ENCODE measurements around the gene SLC25A38.
A peak's percentile ranks its signal among the peaks of the same experiment; 100 is the strongest.
"Not testable (repeated sequence)": the region's sequence is repeated elsewhere in the genome, so short reads cannot be mapped to it uniquely, and the experiment has no call there.

Gene SLC25A38

DNA sequence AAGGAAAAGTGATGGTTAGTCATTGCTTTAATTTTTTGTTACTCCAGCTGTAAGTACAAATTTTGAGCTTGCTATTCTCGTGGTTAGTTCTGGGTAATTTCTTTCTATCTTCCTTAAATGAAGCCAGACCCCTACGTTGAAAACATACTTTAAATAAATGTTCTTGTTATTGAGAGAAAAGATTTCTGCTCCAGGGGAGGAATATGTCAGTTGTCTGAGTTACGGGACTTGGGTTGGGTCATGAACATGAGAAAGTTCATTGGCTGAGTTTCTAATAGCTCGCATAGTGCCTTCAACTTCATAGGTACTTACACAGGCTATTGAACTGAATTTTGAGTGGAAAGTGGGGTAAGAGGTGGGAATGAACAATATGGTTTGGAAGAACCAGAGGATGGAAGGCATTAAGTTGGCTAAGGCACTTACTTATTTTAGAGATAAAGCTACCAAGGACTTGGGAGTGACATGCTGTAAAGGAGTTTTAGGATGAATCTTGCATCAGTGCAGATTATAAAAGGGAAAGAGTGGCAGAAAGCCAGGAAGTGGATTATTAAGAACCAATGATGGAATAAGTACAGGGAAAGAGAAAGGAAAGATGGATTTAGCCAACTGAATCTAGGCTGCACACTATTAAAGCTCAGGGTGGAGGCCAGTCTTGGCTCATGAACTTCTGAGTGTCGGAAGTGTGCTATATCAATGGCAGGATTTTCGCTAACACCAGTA lies 24.8 kb downstream of the SLC25A38 start:
- peak; percentile 8 for DNase-seq (ENCODE audit: low read depth)

DNA sequence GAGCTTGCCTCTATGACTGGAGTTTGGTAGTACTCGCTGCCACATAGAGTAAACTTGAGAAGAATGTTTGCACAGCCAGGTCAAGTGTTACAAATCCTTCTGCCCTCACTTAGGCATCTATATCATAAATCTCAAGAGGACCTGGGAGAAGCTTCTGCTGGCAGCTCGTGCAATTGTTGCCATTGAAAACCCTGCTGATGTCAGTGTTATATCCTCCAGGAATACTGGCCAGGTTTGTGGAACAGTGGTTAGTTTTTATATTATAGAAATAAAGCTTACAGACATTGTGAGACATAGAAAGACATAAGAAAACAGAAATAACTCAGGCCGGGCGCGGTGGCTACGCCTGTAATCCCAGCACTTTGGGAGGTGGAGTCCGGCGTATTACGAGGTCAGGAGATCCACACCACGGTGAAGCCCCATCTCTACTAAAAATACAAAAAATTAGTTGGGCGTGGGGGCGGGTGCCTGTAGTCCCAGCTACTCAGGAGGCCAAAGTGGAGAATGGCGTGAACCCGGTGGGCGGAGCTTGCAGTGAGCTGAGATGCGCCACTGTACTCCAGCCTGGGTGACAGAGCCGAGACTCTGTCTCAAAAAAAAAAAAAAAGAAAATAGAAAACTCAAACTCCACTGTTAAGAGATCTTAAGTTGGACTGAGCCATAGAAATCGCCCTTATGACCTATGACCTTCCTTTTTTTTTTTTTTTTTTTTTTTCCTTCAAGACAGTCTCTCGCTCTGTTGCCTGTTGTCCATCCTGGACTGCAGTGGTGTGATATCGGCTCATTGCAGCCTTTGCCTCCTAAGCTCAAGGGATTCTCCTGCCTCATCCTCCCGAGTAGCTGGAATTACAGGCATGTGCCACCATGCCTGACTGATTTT lies 25.6 kb downstream of the SLC25A38 start:
- no peak for DNase-seq (ENCODE audit: low read depth)

DNA sequence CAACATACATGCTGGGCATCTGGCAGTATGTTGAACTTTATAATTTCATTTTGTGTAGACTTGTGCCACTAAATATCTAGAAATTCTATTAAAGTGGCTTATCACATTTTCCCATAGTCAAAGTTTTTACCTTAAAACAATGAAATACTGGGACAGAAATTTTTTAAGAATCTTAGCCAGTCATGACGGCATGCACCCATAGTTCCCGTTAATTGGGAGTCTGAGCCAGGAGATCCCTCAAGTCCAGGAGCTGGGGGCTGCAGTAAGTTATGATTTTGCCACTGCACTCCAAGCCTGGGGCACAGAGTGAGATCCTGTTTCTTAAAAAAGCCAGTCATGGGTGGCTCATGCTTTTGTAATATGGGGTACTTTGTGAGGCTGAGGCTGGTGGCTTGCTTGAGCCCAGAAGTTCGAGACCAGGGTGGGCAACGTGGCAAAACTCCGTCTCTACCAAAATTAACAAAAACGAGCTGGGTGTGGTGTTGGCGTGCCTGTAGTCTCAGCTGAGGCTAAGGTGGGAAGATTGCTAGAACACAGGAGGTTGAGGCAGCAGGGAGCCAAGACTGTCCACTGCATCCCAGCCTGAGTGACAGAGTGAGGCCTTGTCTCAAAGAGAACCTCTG lies 26.5 kb downstream of the SLC25A38 start:
- no peak for DNase-seq (ENCODE audit: low read depth)

GRCh38 chr3:39410893-39411292 lies 27.7 kb downstream of the SLC25A38 start:
- DNase-seq (ENCODE audit: low read depth) = no peak

DNA sequence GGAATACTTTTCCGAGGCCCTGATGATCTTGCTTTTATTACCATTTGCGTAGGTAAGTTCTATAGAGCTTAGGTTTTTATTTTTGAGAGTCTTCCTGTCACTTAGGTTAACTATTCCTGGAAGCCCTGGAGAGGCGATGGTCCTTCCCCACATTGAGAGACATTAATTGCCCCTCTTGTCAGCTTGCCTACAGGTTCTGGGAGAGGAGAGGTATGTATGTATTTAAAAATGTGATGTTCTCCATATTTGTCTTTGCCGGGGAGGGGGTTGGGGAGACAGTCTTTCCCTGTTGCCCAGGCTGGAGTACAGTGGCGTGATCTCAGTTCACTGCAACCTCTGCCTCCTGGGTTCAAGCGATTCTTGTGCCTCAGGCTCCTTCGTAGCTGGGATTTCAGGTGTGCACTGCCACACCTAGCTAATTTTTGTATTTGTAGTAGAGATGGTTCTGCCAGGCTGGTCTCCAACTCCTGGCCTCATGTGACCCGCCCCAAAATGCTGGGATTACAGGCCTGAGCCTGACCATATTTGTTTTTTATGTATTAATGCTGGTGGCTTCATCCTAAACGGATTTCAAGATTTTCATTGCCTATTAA lies 29.6 kb downstream of the SLC25A38 start:
- no peak for DNase-seq (ENCODE audit: low read depth)

- peak; percentile 32 for DNase-seq (ENCODE audit: low read depth)
Observed at GRCh38 chr3:39413691-39414420, 30.7 kb downstream of the SLC25A38 start.

GRCh38 chr3:39414421-39414907 lies 31.3 kb downstream of the SLC25A38 start:
- peak; percentile 6 for DNase-seq (ENCODE audit: low read depth)

GRCh38 chr3:39415302-39415701 lies 32.1 kb downstream of the SLC25A38 start:
- not testable (repeated sequence) for DNase-seq (ENCODE audit: low read depth)

- no peak for DNase-seq (ENCODE audit: low read depth)
Observed at GRCh38 chr3:39415983-39416382, 32.8 kb downstream of the SLC25A38 start.

- not testable (repeated sequence) for DNase-seq (ENCODE audit: low read depth)
Observed at GRCh38 chr3:39416998-39417397, 33.8 kb downstream of the SLC25A38 start.

- DNase-seq (ENCODE audit: low read depth) = not testable (repeated sequence)
Observed at GRCh38 chr3:39418556-39419225, 35.5 kb downstream of the SLC25A38 start.

- DNase-seq (ENCODE audit: low read depth) = no peak
Observed at GRCh38 chr3:39419742-39420315, 36.7 kb downstream of the SLC25A38 start.

- no peak for DNase-seq (ENCODE audit: low read depth)
Observed at GRCh38 chr3:39420543-39420942, 37.4 kb downstream of the SLC25A38 start.

DNA sequence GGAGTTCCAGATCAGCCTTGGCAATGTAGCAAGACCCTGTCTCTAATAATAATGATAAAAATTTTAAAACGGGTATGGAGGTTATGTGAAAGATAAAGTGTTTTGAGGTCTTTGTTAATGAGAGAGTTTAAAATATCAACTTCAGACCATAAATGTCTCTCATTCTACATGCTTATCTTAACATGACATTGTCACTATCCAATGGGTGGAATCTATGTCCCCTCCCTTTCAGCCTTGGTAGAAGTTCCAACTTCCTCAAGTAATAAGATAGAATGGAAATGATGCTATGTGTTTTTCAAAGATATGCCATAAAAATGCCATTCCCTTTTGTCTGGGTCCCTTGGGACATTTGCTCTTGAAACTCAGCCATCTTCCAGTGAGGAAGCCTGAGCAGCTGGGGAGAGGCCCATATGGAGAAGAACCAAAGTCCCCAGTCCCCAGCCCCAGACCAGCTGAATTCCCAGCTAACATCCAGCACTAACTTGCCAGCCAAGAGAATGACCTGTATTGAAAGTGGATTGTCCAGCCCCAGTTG lies 40.3 kb downstream of the SLC25A38 start:
- DNase-seq (ENCODE audit: low read depth) = no peak

DNA sequence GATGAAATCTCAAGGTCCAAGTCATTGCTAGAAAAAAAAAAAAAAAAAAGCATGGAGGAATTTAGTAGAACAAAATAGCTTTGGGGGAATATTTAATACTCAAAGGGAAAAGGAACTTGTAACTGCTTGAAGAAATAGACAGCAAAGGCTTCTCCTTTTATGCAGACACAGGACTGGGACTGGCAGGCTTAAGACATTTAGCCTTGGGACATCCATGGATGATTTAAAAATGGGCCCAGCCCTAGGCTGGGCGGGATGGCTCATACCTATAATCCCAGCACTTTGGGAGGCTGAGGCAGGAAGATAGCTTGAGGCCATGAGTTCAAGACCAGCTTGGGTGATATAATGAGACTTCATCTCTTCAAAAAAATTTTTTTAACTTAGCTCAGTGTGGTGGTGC lies 43.1 kb downstream of the SLC25A38 start:
- DNase-seq (ENCODE audit: low read depth) = no peak

GRCh38 chr3:39427506-39427905 lies 44.3 kb downstream of the SLC25A38 start:
- no peak for DNase-seq (ENCODE audit: low read depth)

- DNase-seq (ENCODE audit: low read depth) = no peak
Observed at GRCh38 chr3:39428745-39429201, 45.6 kb downstream of the SLC25A38 start.

DNA sequence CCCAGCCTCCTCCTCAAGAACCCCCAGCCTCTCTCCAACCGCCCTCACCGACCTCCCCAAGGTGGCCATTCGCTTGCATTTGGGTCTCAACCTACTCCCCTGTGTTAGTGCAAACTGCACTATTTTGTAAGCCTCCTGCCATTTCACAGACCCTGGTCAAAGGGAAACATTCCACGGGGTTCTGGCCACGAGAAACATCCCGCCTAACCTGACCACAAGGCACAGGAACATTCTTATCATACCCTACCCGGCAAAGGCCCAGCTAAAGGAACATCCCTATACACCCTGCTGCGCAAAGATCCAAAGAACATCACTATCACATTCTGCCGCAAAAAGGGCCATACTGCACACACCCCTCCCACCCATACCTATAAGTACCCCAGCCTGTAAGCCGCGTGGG lies 46.3 kb downstream of the SLC25A38 start:
- no peak for DNase-seq (ENCODE audit: low read depth)

GRCh38 chr3:39432342-39432741 lies 49.2 kb downstream of the SLC25A38 start:
- DNase-seq (ENCODE audit: low read depth) = no peak

DNA sequence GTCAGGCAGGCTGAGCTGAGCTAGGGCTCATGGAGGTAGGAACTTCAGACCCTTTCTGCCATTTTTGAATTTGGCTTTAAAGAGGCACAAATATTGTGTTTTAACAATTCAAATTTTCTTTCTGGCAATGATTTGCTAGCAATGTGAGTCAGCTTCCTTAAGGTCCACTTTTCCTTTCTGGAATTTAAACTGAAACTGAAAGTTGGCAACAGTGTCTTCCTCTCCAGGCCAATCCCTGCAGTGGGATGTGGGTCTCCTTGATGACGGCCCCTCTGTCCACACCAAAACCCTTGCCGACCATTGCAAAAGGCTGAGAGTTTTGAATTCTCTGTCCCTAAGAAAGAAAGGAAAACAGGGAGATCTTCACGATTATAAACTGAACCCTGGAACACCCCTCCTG lies 50.5 kb downstream of the SLC25A38 start:
- DNase-seq (ENCODE audit: low read depth) = peak; percentile 35
